Measurements from ENCODE around the gene CETP.

DNA sequence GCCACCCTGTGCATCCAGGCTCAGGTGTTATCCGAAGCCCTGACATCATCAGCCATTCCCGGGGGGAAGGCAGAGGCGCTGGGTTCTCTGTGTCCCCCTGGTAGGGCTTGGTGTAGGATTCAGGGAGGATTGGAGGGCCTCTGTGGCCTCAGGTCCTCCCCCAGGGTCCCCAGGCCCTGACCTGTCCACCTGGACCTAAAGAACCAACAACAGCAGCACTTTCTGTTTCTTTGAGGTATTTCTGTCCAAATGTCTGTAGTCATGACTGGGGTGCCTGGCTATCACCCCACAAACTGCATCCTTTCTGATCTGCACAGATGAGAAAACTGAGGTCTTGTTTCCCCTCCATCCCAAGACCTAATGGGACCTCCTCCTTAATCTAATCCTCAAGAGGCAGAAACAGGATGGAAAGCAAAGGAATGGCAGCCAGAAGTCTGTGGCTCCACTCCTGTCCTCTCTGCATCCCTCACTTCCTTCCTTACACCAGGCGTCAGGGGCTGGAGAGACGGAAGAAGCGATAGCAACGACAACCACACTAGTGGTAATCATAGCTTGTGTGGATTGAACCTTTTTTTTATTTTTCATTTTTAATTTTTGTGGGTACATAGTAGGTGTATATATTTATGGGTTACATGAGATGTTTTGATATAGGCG is 39.4 kb downstream of the CETP start:
- TF ChIP-seq POLR2A (IDR thresholded peaks at IDR 0.05) (no peak), CTCF (IDR thresholded peaks at IDR 0.05) (no peak)

Data from right lobe of liver (tissue), 4 donors.